T-helper 9 cell (primary cell): ENCODE measurements around the gene C11orf65.

Experiments used
- DNase-seq: peaks from one replicate; pipeline ENCODE4 v3.0.0-alpha.2; 2020

The C11orf65 gene

DNA sequence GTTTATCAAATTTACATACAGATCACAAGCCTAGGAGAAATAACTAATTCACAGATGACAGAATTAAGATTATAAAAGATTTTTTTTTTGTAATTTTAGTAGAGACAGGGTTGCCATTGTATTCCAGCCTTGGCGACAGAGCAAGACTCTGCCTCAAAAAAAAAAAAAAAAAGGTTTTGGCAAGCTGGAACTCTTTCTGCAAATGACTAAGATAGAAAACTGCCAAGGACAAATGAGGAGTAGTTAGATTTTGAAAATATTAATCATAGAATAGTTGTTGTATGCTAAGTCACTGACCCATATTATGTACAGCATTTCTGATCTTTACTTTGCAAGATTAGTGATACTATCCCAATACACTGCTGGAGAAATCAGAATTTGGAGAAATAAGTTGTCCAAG lies 99.2 kb downstream of the C11orf65 start:
- no peak for DNase-seq

DNA sequence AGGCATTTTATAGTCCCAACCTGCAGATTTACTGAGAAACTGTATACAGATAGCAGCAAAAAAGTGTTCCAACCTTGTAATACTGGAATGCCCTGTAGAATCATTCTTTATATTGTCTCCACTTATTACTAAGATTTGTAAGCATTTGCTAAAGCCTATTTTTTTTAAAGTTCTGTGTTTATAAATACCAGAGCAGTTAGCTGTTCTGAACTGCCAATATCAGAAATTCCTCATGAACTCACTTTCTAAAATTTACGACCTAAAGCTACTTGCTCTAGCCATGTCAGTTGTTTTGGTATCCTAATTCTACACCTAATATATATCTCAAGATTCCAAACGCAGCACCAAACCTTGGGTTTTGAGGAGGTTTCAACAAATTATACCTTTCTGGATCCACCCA lies 103.2 kb downstream of the C11orf65 start:
- no peak for DNase-seq

DNA sequence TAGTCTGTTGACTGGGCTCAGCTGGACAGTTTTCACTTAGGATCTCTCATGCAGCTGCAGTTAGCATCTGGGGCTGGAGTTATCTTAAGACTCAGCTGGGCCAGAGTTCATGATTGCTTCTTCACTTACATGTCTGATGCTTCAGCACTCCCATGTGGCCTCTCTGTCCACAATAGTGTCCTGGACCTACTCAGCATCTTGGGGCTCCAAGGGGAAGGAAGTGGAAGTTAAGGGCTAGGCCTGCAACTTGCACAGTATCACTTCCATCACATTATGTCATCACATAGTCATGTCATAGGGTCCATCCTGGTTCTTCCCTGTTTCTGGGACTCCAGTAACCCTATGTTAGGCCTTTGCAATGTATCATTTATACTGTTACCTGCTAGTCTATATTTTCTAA lies 115.9 kb downstream of the C11orf65 start:
- no peak for DNase-seq

- no peak for DNase-seq
Measured at GRCh38 chr11:108346451-108346850, 120.9 kb downstream of the C11orf65 start.

DNA sequence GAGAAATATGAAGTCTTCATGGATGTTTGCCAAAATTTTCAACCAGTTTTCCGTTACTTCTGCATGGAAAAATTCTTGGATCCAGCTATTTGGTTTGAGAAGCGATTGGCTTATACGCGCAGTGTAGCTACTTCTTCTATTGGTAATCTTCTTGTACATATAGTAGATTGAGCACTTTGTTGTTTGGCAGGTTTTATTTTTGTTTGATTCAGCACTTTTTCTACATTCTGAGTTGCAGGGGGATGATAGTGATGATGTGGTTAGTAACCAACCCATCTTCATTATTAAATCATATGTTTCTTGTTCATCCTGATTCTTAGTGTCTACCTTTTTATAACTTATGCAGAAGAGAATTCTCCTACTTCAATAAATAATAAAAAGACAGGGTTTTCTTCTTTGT lies 121.6 kb downstream of the C11orf65 start:
- no peak for DNase-seq

- DNase-seq = no peak
Measured at GRCh38 chr11:108343714-108344113, 123.6 kb downstream of the C11orf65 start.

DNA sequence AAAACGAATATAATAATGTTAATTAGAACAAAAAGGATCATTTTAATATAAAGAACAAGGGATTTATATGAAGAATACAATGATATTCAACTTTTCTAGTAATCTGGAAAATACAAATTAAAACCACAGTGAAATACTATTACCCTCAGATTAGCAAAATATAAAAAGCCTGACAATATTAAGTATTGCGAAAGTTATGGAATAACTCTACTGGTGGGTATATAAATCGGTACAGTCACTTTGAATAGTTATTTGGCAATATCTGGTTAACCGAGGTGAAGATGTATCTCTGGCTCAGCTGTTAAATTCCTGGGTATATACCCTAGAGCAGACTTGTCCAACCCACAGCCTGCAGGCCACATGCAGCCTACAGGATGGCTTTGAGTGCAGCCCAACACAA lies 125.7 kb downstream of the C11orf65 start:
- no peak for DNase-seq

GRCh38 chr11:108340973-108341372 lies 126.4 kb downstream of the C11orf65 start:
- DNase-seq = no peak

DNA sequence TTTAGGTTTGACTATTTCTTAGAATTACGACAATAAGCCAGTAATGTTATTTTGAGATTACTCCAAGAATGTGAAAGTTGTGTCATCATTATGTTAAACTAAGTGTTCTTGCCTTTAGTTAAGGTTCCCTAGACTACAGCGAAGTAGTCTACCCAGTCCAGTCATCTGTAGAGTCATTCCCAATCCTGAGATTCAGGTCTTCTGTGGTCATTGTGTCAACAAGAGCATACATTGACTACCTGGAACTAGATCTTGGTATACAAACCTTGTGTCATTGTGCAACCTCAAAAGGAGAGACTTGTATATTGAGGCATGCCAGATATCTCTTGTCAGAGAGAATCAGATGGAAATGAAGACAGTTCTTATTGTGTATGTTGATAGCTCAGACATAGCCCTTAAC lies 128.6 kb downstream of the C11orf65 start:
- DNase-seq = no peak

GRCh38 chr11:108333403-108333899 lies 133.9 kb downstream of the C11orf65 start:
- no peak for DNase-seq
